ENCODE results near the gene UGT1A5. TPM values are rescaled to one million over a fixed set of nuclear protein-coding genes. Genes with fewer than 3 reads are reported as not detected.

UGT1A5 gene
- total RNA-seq, 6 experiments from 2014 or later, result 1.3 to 10.0 (median 3.8) TPM

DNA sequence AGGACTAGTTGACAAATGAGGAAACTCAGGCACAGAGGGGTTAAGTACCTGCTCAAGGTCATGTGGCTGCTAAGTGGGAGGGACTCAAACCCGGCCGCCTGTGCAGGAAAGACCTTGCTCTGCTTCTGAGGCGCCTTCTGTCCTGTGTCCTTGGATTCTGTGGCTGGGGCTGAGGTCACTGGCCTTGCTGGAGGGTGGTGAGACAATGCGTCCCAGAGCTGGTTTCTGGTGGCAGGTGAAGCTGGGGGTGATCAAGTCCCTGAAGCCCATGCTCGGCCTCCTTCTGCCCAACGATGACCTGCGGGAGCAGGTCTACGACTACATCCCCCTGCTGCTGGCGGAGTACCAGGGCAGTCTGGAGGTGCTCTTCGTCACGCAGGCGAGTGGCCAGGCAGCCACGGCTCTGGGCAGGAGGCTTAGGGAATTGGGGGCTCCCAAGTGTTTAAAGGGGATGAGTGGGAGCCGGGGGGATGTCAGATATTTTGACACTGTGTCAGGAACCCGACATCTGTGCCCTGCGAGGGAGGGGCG is 81.5 kb downstream of the UGT1A5 start:
- H3K27ac ChIP-seq, result no peak overlapping the region
- intact Hi-C loops (cut with DNase I), result no loop called here
- no peak overlapping the region for H3K4me3 ChIP-seq
- H3K9me3 ChIP-seq, result no peaks in the 10 kb centered on the region
- ATAC-seq (no peak), DNase-seq (no peak)
- no peaks in the 10 kb centered on the region for H3K27me3 ChIP-seq
- WGBS (ENCODE audit: insufficient coverage, low coverage, low lambda C conversion rate, missing lambda C conversion rate), result 92% methylated on average over 4 of the region's 17 CpGs
- no peaks in the 10 kb centered on the region for H3K36me3 ChIP-seq
- TF ChIP-seq POLR2A (IDR thresholded peaks at IDR 0.05), result no peak
- TF ChIP-seq, protein P1, sequence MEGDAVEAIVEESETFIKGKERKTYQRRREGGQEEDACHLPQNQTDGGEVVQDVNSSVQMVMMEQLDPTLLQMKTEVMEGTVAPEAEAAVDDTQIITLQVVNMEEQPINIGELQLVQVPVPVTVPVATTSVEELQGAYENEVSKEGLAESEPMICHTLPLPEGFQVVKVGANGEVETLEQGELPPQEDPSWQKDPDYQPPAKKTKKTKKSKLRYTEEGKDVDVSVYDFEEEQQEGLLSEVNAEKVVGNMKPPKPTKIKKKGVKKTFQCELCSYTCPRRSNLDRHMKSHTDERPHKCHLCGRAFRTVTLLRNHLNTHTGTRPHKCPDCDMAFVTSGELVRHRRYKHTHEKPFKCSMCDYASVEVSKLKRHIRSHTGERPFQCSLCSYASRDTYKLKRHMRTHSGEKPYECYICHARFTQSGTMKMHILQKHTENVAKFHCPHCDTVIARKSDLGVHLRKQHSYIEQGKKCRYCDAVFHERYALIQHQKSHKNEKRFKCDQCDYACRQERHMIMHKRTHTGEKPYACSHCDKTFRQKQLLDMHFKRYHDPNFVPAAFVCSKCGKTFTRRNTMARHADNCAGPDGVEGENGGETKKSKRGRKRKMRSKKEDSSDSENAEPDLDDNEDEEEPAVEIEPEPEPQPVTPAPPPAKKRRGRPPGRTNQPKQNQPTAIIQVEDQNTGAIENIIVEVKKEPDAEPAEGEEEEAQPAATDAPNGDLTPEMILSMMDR (IDR thresholded peaks at IDR 0.05), result no peak
- H3K4me1 ChIP-seq, result no peaks in the 10 kb centered on the region

DNA sequence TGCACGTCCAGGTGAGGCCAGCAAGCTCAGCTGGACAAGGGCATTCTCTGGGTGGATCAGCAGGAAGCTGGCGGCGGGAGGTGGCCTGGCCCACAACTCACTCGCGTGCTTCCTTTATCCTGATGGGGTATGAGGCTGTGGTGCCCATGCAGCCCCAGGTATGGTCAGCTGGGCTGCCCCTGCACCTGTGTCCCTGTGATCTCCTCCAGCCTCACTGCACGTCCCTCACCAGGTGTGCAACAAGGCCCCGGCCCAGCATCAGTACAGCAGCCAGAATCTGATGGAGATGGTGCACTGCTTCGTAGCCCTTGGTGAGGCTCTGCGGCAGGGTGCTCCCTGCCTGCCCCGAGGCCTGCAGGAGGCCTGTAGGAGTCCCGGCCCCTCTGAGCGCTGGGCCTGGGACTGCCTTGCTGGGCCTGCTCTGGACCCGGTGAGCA is 83.0 kb downstream of the UGT1A5 start:
- 94% methylated on average over 5 of the region's 13 CpGs for WGBS (ENCODE audit: insufficient coverage, low coverage, low lambda C conversion rate, missing lambda C conversion rate)
- DNase-seq (no peak), ATAC-seq (no peak)
- intact Hi-C loops (cut with DNase I), result no loop called here
- H3K4me1 ChIP-seq, result no peaks in the 10 kb centered on the region
- no peaks in the 10 kb centered on the region for H3K36me3 ChIP-seq
- no peaks in the 10 kb centered on the region for H3K27me3 ChIP-seq
- no peak overlapping the region for H3K27ac ChIP-seq
- no peak overlapping the region for H3K4me3 ChIP-seq
- TF ChIP-seq, protein P1 (IDR thresholded peaks at IDR 0.05), result no peak
- no peak for TF ChIP-seq POLR2A (IDR thresholded peaks at IDR 0.05)
- no peaks in the 10 kb centered on the region for H3K9me3 ChIP-seq

GRCh38 chr2:233796254-233796653 is 83.5 kb downstream of the UGT1A5 start:
- H3K27ac ChIP-seq, result no peak overlapping the region
- TF ChIP-seq, protein P1 (IDR thresholded peaks at IDR 0.05), result no peak
- no peak for TF ChIP-seq POLR2A (IDR thresholded peaks at IDR 0.05)
- no peaks in the 10 kb centered on the region for H3K4me1 ChIP-seq
- intact Hi-C loops (cut with DNase I), result no loop called here
- no peaks in the 10 kb centered on the region for H3K27me3 ChIP-seq
- no peak for DNase-seq
- no peaks in the 10 kb centered on the region for H3K9me3 ChIP-seq
- no peak for ATAC-seq
- no peak overlapping the region for H3K4me3 ChIP-seq
- H3K36me3 ChIP-seq, result no peaks in the 10 kb centered on the region
- 91% methylated on average over 8 of the region's 9 CpGs for WGBS (ENCODE audit: insufficient coverage, low coverage, low lambda C conversion rate, missing lambda C conversion rate)

- H3K27me3 ChIP-seq, result no peaks in the 10 kb centered on the region
- WGBS (ENCODE audit: insufficient coverage, low coverage, low lambda C conversion rate, missing lambda C conversion rate), result 75% methylated on average over 5 of the region's 14 CpGs
- no peak overlapping the region for H3K27ac ChIP-seq
- H3K36me3 ChIP-seq, result no peaks in the 10 kb centered on the region
- H3K4me1 ChIP-seq, result no peaks in the 10 kb centered on the region
- ATAC-seq (no peak), DNase-seq (no peak)
- intact Hi-C loops (cut with DNase I), result no loop called here
- H3K4me3 ChIP-seq, result no peak overlapping the region
- no peaks in the 10 kb centered on the region for H3K9me3 ChIP-seq
- no peak for TF ChIP-seq POLR2A (IDR thresholded peaks at IDR 0.05)
- TF ChIP-seq, protein P1 (IDR thresholded peaks at IDR 0.05), result no peak
Measured at GRCh38 chr2:233798335-233799086, 85.8 kb downstream of the UGT1A5 start.
